ENCODE results near the gene CBLB.

Gene CBLB

DNA sequence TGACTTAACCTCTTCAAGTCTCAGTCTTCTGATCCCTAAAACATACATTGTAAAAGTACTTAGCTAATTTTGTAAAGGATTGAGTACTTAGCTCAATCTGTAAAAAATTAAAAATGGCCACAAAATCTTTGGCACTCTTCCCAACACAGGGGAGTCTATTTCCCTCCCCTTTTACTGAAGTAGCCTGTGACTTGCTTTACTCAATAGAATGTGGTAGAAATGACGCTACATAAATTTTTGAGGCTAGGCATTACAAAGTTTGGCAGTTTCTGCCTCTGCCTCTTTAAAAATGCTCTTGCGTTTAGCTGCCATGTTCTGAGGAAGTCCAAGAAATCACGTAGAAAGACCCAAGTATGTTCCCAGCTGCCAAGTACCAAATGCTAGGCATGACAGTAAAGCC lies 80.2 kb downstream of the CBLB start:
- Histone ChIP-seq H3K36me3 (ENCODE audit: low read depth) (no peaks in the 10 kb centered on the region), H3K27me3 (ENCODE audit: insufficient read depth, poor library complexity, severe bottlenecking) (no peaks in the 10 kb centered on the region), H3K27ac (ENCODE audit: poor library complexity, severe bottlenecking) (no peak overlapping the region), H3K4me3 (ENCODE audit: severe bottlenecking) (no peak overlapping the region), H3K4me1 (ENCODE audit: insufficient read depth, poor library complexity, severe bottlenecking) (peaks cover 22% of the 10 kb centered on the region), H3K9me3 (ENCODE audit: severe bottlenecking) (no peaks in the 10 kb centered on the region)
- TF ChIP-seq CTCF (IDR thresholded peaks at IDR 0.05; ENCODE audit: poor library complexity, severe bottlenecking), result no peak
- ATAC-seq (ENCODE audit: low read depth) (no peak), DNase-seq (ENCODE audit: low spot score) (no peak)

DNA sequence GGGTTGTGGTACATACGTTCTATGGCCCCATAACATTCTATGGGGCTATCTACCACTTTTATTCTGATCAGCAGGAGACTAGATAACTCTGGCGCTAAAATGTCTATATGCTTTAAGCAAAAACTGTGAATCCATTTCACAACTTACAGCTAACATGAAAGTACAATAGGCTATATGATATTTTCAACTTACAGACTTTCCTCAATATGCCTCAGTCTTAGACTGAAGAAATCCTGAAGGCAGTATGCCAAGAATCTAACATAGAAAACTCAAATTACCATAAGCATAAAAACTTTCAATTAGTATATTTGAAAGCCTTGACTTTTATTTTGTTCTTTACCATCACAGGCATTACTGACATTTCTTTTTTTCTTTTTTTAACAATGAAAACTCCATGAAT lies 81.4 kb downstream of the CBLB start:
- Histone ChIP-seq H3K36me3 (ENCODE audit: low read depth) (no peaks in the 10 kb centered on the region), H3K27ac (ENCODE audit: poor library complexity, severe bottlenecking) (no peak overlapping the region), H3K4me3 (ENCODE audit: severe bottlenecking) (no peak overlapping the region), H3K27me3 (ENCODE audit: insufficient read depth, poor library complexity, severe bottlenecking) (no peaks in the 10 kb centered on the region), H3K4me1 (ENCODE audit: insufficient read depth, poor library complexity, severe bottlenecking) (peaks cover 15% of the 10 kb centered on the region), H3K9me3 (ENCODE audit: severe bottlenecking) (no peaks in the 10 kb centered on the region)
- ATAC-seq (ENCODE audit: low read depth) (no peak), DNase-seq (ENCODE audit: low spot score) (no peak)
- no peak for TF ChIP-seq CTCF (IDR thresholded peaks at IDR 0.05; ENCODE audit: poor library complexity, severe bottlenecking)

DNA sequence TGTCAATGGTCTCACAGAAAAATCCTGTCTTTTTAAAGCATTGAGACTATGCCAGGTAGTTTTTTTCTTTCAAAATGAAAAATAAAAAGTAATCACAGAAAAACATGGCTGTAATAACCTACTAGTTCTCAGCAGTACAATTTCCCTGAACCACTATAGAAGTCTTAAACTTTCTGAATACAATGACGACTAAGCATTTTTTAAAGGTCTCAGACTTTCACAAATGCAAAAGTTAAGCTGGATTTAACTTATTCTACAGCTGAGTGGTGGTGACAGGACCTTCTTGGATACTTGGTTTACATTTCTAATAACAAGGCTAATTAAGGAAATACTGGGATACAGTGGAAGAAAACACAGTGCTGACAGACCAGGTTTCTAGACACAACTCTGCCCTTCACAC lies 81.8 kb downstream of the CBLB start:
- TF ChIP-seq CTCF (IDR thresholded peaks at IDR 0.05; ENCODE audit: poor library complexity, severe bottlenecking), result no peak
- H3K9me3 ChIP-seq (ENCODE audit: severe bottlenecking), result no peaks in the 10 kb centered on the region
- no peaks in the 10 kb centered on the region for H3K36me3 ChIP-seq (ENCODE audit: low read depth)
- no peak for ATAC-seq (ENCODE audit: low read depth)
- no peak overlapping the region for H3K4me3 ChIP-seq (ENCODE audit: severe bottlenecking)
- no peak for DNase-seq (ENCODE audit: low spot score)
- H3K4me1 ChIP-seq (ENCODE audit: insufficient read depth, poor library complexity, severe bottlenecking), result peaks cover 10% of the 10 kb centered on the region
- no peak overlapping the region for H3K27ac ChIP-seq (ENCODE audit: poor library complexity, severe bottlenecking)
- no peaks in the 10 kb centered on the region for H3K27me3 ChIP-seq (ENCODE audit: insufficient read depth, poor library complexity, severe bottlenecking)

- DNase-seq (ENCODE audit: low spot score), result no peak
- no peak for ATAC-seq (ENCODE audit: low read depth)
- H3K27me3 ChIP-seq (ENCODE audit: insufficient read depth, poor library complexity, severe bottlenecking), result no peaks in the 10 kb centered on the region
- H3K4me1 ChIP-seq (ENCODE audit: insufficient read depth, poor library complexity, severe bottlenecking), result peaks cover 3% of the 10 kb centered on the region
- no peaks in the 10 kb centered on the region for H3K36me3 ChIP-seq (ENCODE audit: low read depth)
- no peaks in the 10 kb centered on the region for H3K9me3 ChIP-seq (ENCODE audit: severe bottlenecking)
- no peak for TF ChIP-seq CTCF (IDR thresholded peaks at IDR 0.05; ENCODE audit: poor library complexity, severe bottlenecking)
- H3K27ac ChIP-seq (ENCODE audit: poor library complexity, severe bottlenecking), result no peak overlapping the region
- H3K4me3 ChIP-seq (ENCODE audit: severe bottlenecking), result no peak overlapping the region
Observed at GRCh38 chr3:105786241-105786640, 82.6 kb downstream of the CBLB start.

DNA sequence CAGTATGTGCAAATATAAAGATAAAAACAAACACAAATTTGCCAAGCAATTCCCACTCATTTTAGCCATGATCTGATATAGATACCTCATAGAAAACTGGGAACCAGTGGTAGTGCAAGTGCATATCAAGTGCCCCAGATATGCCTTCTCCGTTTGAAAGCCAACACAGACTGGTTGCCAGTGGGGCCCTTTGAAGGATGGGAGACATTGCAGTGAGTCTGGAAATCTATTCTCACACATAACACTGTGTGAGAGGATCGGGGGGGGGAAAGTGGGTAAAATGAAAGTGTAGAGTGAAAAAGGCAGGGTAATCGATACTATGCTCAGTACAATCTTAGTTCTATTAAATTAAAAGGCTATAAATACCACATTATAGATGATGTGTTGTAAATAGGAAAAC lies 83.0 kb downstream of the CBLB start:
- Histone ChIP-seq H3K4me1 (ENCODE audit: insufficient read depth, poor library complexity, severe bottlenecking) (no peaks in the 10 kb centered on the region), H3K27ac (ENCODE audit: poor library complexity, severe bottlenecking) (no peak overlapping the region), H3K36me3 (ENCODE audit: low read depth) (no peaks in the 10 kb centered on the region), H3K27me3 (ENCODE audit: insufficient read depth, poor library complexity, severe bottlenecking) (no peaks in the 10 kb centered on the region), H3K9me3 (ENCODE audit: severe bottlenecking) (no peaks in the 10 kb centered on the region), H3K4me3 (ENCODE audit: severe bottlenecking) (no peak overlapping the region)
- no peak for TF ChIP-seq CTCF (IDR thresholded peaks at IDR 0.05; ENCODE audit: poor library complexity, severe bottlenecking)
- no peak for DNase-seq (ENCODE audit: low spot score)
- no peak for ATAC-seq (ENCODE audit: low read depth)

Measured in RWPE2 (cell line).